Measurements from ENCODE around the gene MEAK7. TPM values are rescaled to one million over a fixed set of nuclear protein-coding genes. Genes with fewer than 3 reads are reported as not detected.
"Not testable (repeated sequence)": the region's sequence is repeated elsewhere in the genome, so short reads cannot be mapped to it uniquely, and the experiment has no call there.

MEAK7 gene
- total RNA-seq, 1 donor from 2014 or later, result 13.0 TPM

- Histone ChIP-seq H3K27me3 (ENCODE audit: low read depth) (no peaks in the 10 kb centered on the region), H3K4me3 (no peak overlapping the region), H3K4me1 (no peaks in the 10 kb centered on the region), H3K36me3 (no peaks in the 10 kb centered on the region), H3K27ac (no peak overlapping the region), H3K9me3 (no peaks in the 10 kb centered on the region)
- no peak for ATAC-seq
- peak; percentile 35 for DNase-seq
- no peak for TF ChIP-seq CTCF (IDR thresholded peaks at IDR 0.05)
- intact Hi-C loops (cut with DNase I), result no loop called here
Measured at GRCh38 chr16:84519855-84520254, 15.4 kb upstream of the MEAK7 start.

DNA sequence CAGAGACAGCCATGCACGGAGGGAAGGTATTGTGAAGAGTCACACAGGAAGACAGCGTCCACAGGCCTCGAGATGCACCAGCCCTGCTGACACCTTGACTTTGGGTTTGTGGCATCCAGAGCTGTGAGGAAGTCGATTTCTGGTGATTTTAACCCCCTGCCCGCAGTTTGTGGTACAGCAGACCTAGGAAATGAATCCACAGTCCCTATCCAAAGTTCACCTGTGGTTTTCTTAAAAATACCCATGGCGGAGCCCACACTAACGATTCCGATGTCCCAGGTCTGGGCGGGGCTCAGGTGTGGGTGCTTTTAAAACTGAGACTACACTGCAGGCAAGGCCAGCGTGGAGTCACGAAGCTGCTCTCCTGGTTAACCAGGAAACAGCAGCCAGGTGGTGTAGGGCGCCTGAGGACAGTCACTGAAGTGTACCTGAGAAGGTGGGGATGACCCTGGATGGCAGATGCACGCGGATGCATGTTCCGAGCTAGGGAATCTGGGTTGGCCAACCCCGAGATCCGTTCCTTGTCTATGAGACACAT lies 14.4 kb upstream of the MEAK7 start:
- H3K4me1 ChIP-seq, result no peaks in the 10 kb centered on the region
- no peaks in the 10 kb centered on the region for H3K36me3 ChIP-seq
- TF ChIP-seq CTCF (IDR thresholded peaks at IDR 0.05), result no peak
- no peak for ATAC-seq
- no peak overlapping the region for H3K27ac ChIP-seq
- intact Hi-C loops (cut with DNase I), result no loop called here
- H3K27me3 ChIP-seq (ENCODE audit: low read depth), result no peaks in the 10 kb centered on the region
- peak; percentile 37 for DNase-seq
- H3K9me3 ChIP-seq, result no peaks in the 10 kb centered on the region
- H3K4me3 ChIP-seq, result no peak overlapping the region

DNA sequence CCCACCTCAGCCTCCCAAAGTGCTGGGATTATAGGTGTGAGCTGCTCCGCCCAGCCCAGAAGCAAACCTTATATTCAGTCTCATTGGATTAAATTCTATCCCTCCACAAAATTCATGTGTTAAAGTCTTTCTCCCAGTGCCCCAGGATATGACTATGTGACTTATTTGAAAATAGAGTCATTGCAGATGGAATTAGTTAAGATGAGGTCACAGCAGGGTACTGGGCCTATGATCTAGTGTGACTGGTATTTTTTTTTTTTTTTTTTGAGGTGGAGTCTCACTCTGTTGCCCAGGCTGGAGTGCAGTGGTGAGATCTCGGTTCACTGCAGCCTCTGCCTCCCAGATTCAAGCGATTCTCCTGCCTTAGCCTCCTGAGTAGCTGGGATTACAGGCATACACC lies 13.8 kb upstream of the MEAK7 start:
- DNase-seq; intact Hi-C loops (cut with DNase I): not testable (repeated sequence)

GRCh38 chr16:84517366-84517765 lies 12.9 kb upstream of the MEAK7 start:
- no peaks in the 10 kb centered on the region for H3K9me3 ChIP-seq
- no peak overlapping the region for H3K27ac ChIP-seq
- no peak overlapping the region for H3K4me3 ChIP-seq
- no peaks in the 10 kb centered on the region for H3K4me1 ChIP-seq
- H3K27me3 ChIP-seq (ENCODE audit: low read depth), result no peaks in the 10 kb centered on the region
- H3K36me3 ChIP-seq, result no peaks in the 10 kb centered on the region
- ATAC-seq (no peak), DNase-seq (peak; percentile 17)
- no peak for TF ChIP-seq CTCF (IDR thresholded peaks at IDR 0.05)
- intact Hi-C loops (cut with DNase I), result no loop called here

More for the DNA sequence above, 13.8 kb upstream of the MEAK7 start:
- H3K4me3 ChIP-seq; H3K27ac ChIP-seq; H3K36me3 ChIP-seq; H3K27me3 ChIP-seq (ENCODE audit: low read depth); H3K9me3 ChIP-seq; ATAC-seq; H3K4me1 ChIP-seq: not testable (repeated sequence)

GRCh38 chr16:84514874-84515835 lies 10.7 kb upstream of the MEAK7 start:
- intact Hi-C loops (cut with DNase I), result loop anchor here (5.0 kb wide), 2 partner anchors 107 to 212 kb away; no protein-coding TSS in a partner anchor
- Histone ChIP-seq H3K9me3 (no peaks in the 10 kb centered on the region), H3K36me3 (no peaks in the 10 kb centered on the region), H3K27me3 (ENCODE audit: low read depth) (no peaks in the 10 kb centered on the region), H3K27ac (peak overlapping the region; percentile 43), H3K4me1 (peaks cover 8% of the 10 kb centered on the region), H3K4me3 (no peak overlapping the region)
- TF ChIP-seq CTCF (IDR thresholded peaks at IDR 0.05), result no peak
- DNase-seq (peak; percentile 73), ATAC-seq (peak; percentile 57 to 81)
